ENCODE measurements around the gene CCK. TPM values are rescaled to one million over a fixed set of nuclear protein-coding genes. Genes with fewer than 3 reads are reported as not detected.
"Not testable (repeated sequence)": the region's sequence is repeated elsewhere in the genome, so short reads cannot be mapped to it uniquely, and the experiment has no call there.

Gene CCK
- total and polyA plus RNA-seq, 5 donors, result not detected

- ATAC-seq (no peak), DNase-seq (no peak)
- no peaks in the 10 kb centered on the region for H3K9me3 ChIP-seq (ENCODE audit: control insufficient read depth, low read length)
- intact Hi-C loops (cut with DNase I), result no loop called here
- no peak overlapping the region for H3K4me3 ChIP-seq (ENCODE audit: low read length)
- WGBS, result 17% methylated on average over 1 of the region's 1 CpG
- H3K27ac ChIP-seq (ENCODE audit: low read length), result no peak overlapping the region
- no peaks in the 10 kb centered on the region for H3K27me3 ChIP-seq (ENCODE audit: control insufficient read depth, insufficient read depth)
- H3K4me1 ChIP-seq (ENCODE audit: control insufficient read depth, insufficient read depth, low read length), result no peaks in the 10 kb centered on the region
Measured at GRCh38 chr3:42289026-42289425, 23.0 kb upstream of the CCK start.

DNA sequence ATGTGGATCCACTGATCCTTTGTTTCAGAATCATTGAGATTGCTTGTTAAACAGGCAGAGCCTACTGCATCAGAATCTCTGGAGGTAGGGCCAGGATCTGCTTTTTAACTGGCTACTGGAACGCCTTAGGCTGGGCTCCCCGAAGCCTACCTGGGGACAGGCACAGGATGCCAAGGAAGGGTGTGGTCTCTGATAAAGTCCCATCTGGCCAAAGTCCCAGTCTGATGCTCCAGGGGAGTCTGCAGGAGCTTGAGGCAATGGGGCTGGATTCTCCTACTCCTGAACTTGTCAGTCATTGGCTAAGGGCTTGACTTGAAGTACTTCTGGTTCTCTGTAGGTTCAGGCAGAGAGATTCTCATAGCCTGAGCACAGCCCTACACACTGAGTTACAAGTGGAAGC is 22.4 kb upstream of the CCK start:
- Histone ChIP-seq H3K4me3 (ENCODE audit: low read length) (no peak overlapping the region), H3K4me1 (ENCODE audit: control insufficient read depth, insufficient read depth, low read length) (no peaks in the 10 kb centered on the region), H3K27me3 (ENCODE audit: control insufficient read depth, insufficient read depth) (no peaks in the 10 kb centered on the region), H3K9me3 (ENCODE audit: control insufficient read depth, low read length) (no peaks in the 10 kb centered on the region), H3K27ac (ENCODE audit: low read length) (no peak overlapping the region)
- WGBS, result 73% methylated on average over 2 of the region's 2 CpGs
- ATAC-seq, result no peak
- no peak for DNase-seq
- intact Hi-C loops (cut with DNase I), result no loop called here

- DNase-seq; H3K27ac ChIP-seq (ENCODE audit: low read length); ATAC-seq; H3K4me1 ChIP-seq (ENCODE audit: control insufficient read depth, insufficient read depth, low read length); H3K27me3 ChIP-seq (ENCODE audit: control insufficient read depth, insufficient read depth); H3K4me3 ChIP-seq (ENCODE audit: low read length); H3K9me3 ChIP-seq (ENCODE audit: control insufficient read depth, low read length); intact Hi-C loops (cut with DNase I): not testable (repeated sequence)
- WGBS, result 84% methylated on average over 8 of the region's 8 CpGs
Measured at GRCh38 chr3:42287423-42287822, 21.4 kb upstream of the CCK start.

GRCh38 chr3:42277676-42278075 is 11.7 kb upstream of the CCK start:
- WGBS, result 33% methylated on average over 6 of the region's 6 CpGs
- DNase-seq (no peak), ATAC-seq (no peak)
- H3K4me3 ChIP-seq (ENCODE audit: low read length), result no peak overlapping the region
- peaks cover 3% of the 10 kb centered on the region for H3K9me3 ChIP-seq (ENCODE audit: control insufficient read depth, low read length)
- H3K4me1 ChIP-seq (ENCODE audit: control insufficient read depth, insufficient read depth, low read length), result no peaks in the 10 kb centered on the region
- no peaks in the 10 kb centered on the region for H3K27me3 ChIP-seq (ENCODE audit: control insufficient read depth, insufficient read depth)
- no peak overlapping the region for H3K27ac ChIP-seq (ENCODE audit: low read length)
- intact Hi-C loops (cut with DNase I), result no loop called here

DNA sequence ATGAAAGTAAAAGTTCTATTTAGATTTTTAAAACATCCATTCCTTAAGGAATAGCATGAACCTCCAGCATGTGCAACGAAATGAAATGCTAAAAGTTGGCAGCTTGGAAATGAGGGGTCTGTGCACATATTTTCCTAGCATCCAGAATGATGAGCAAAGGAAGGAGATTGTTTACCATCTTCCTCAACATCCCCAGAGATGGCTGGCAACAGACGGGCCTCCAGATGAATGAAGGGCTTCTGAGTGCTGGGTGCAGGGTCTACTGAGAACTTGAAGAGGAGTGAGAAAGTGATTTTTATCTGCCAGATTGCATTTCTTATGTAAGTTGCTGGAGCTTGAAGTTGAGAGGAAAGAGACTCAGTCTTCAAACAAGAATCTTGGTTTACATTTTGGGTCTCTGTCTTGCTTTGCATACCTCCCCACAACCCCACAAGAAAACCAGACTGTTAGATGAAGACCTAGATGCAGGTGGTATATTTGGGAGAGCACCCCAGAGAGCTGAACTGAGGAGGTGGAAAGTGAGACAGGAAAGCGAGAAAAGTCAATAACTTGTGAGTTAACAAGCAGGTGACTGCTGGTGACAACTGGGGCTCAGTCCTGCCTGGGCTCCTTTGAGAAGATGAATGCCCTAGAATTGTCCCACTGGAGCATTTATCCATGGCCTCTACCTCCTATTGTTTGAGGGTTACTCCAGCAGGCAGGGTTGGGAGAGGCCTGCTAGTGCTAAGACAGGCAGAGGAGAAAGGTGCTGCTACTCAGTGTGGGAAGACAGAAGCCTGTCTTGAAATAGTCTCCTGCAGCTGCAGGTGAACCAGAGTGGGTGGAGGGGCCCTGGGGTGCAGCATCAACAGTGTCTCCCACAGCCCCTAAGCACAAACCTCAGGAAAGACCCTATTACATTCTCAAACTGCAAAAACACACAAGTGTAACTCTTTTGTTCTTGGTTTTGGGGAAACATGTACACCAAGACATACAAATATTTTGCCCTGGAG is 10.5 kb upstream of the CCK start:
- DNase-seq (no peak), ATAC-seq (no peak)
- Histone ChIP-seq H3K27ac (ENCODE audit: low read length) (no peak overlapping the region), H3K27me3 (ENCODE audit: control insufficient read depth, insufficient read depth) (no peaks in the 10 kb centered on the region), H3K4me3 (ENCODE audit: low read length) (no peak overlapping the region), H3K4me1 (ENCODE audit: control insufficient read depth, insufficient read depth, low read length) (no peaks in the 10 kb centered on the region), H3K9me3 (ENCODE audit: control insufficient read depth, low read length) (peaks cover 3% of the 10 kb centered on the region)
- 77% methylated on average over 3 of the region's 3 CpGs for WGBS
- intact Hi-C loops (cut with DNase I), result no loop called here

- Histone ChIP-seq H3K27ac (ENCODE audit: low read length) (no peak overlapping the region), H3K4me3 (ENCODE audit: low read length) (no peak overlapping the region), H3K4me1 (ENCODE audit: control insufficient read depth, insufficient read depth, low read length) (no peaks in the 10 kb centered on the region), H3K9me3 (ENCODE audit: control insufficient read depth, low read length) (peaks cover 2% of the 10 kb centered on the region), H3K27me3 (ENCODE audit: control insufficient read depth, insufficient read depth) (no peaks in the 10 kb centered on the region)
- no peak for ATAC-seq
- no peak for DNase-seq
- 40% methylated on average over 1 of the region's 1 CpG for WGBS
- intact Hi-C loops (cut with DNase I), result no loop called here
Measured at GRCh38 chr3:42275217-42275616, 9.2 kb upstream of the CCK start.

- ATAC-seq (no peak), DNase-seq (no peak)
- Histone ChIP-seq H3K27me3 (ENCODE audit: control insufficient read depth, insufficient read depth) (no peaks in the 10 kb centered on the region), H3K4me3 (ENCODE audit: low read length) (no peak overlapping the region), H3K4me1 (ENCODE audit: control insufficient read depth, insufficient read depth, low read length) (no peaks in the 10 kb centered on the region), H3K27ac (ENCODE audit: low read length) (no peak overlapping the region), H3K9me3 (ENCODE audit: control insufficient read depth, low read length) (no peaks in the 10 kb centered on the region)
- intact Hi-C loops (cut with DNase I), result no loop called here
Measured at GRCh38 chr3:42274266-42274665, 8.3 kb upstream of the CCK start.

GRCh38 chr3:42273361-42273760 is 7.4 kb upstream of the CCK start:
- DNase-seq (no peak), ATAC-seq (no peak)
- intact Hi-C loops (cut with DNase I), result no loop called here
- Histone ChIP-seq H3K27me3 (ENCODE audit: control insufficient read depth, insufficient read depth) (no peaks in the 10 kb centered on the region), H3K27ac (ENCODE audit: low read length) (no peak overlapping the region), H3K4me1 (ENCODE audit: control insufficient read depth, insufficient read depth, low read length) (no peaks in the 10 kb centered on the region), H3K9me3 (ENCODE audit: control insufficient read depth, low read length) (no peaks in the 10 kb centered on the region), H3K4me3 (ENCODE audit: low read length) (no peak overlapping the region)
- WGBS, result 41% methylated on average over 2 of the region's 2 CpGs

DNA sequence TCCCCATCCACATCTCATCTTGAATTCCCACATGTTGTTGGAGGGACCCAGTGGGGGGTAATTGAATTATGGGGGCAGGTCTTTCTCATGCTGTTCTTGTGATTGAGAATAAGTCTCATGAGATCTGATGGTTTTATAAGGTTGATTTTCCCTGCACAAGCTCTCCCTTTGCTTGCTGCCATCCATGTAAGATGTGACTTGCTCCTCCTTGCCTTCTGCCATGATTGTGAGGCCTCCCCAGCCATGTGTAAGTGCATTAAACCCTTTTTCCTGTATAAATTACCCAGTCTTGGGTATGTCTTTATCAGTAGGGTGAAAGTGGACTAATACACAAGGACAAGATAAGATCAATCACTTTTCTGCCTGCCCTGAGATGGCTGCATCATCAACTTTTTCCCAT is 5.8 kb upstream of the CCK start:
- no peaks in the 10 kb centered on the region for H3K4me1 ChIP-seq (ENCODE audit: control insufficient read depth, insufficient read depth, low read length)
- H3K27me3 ChIP-seq (ENCODE audit: control insufficient read depth, insufficient read depth), result no peaks in the 10 kb centered on the region
- H3K27ac ChIP-seq (ENCODE audit: low read length), result no peak overlapping the region
- no peak overlapping the region for H3K4me3 ChIP-seq (ENCODE audit: low read length)
- DNase-seq, result no peak
- no peak for ATAC-seq
- intact Hi-C loops (cut with DNase I), result no loop called here
- H3K9me3 ChIP-seq (ENCODE audit: control insufficient read depth, low read length), result no peaks in the 10 kb centered on the region

DNA sequence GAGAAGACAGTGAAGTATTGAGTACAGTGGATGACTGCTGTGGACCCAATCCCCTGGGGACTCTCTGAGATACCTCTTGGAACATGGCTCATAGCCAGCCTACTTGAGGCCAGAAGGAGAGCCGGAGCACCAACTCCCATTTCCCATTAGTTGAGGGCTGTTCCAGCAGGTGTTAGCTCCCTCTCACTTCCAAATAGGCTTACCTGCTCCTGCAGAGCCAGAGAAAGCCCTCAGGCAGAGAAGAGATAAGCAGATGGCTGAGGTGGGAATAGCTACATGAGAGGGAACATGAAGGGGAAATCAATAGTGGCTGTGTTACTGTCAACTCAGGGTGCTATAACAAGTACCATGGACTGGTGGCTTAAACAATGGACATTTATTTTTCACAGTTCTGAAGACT is 4.6 kb upstream of the CCK start:
- no peaks in the 10 kb centered on the region for H3K27me3 ChIP-seq (ENCODE audit: control insufficient read depth, insufficient read depth)
- 69% methylated on average over 1 of the region's 1 CpG for WGBS

DNA sequence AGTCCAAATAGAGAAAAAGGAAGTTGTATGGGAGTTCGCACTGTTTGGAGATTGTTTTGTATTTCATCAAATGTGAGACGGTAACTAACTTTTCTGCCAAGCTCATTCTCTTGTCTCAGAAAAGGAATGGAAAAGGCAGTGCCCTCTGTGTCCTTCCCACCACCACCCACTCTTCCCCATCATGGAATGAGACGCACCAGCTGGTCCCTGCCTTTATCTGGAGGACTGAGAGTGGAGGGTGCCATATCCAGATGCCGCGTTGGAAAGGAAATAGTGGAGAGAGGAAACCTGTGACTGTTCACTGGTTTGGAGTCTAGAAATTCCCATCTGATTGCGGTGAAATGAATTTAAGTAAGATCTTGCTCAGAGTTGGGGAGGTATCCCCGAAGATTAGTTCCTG is 3.7 kb upstream of the CCK start:
- H3K27ac ChIP-seq (ENCODE audit: low read length), result no peak overlapping the region
- intact Hi-C loops (cut with DNase I), result no loop called here
- no peak for ATAC-seq
- H3K4me1 ChIP-seq (ENCODE audit: control insufficient read depth, insufficient read depth, low read length), result no peaks in the 10 kb centered on the region
- DNase-seq, result no peak
- H3K27me3 ChIP-seq (ENCODE audit: control insufficient read depth, insufficient read depth), result no peaks in the 10 kb centered on the region
- WGBS, result 68% methylated on average over 7 of the region's 7 CpGs
- no peaks in the 10 kb centered on the region for H3K9me3 ChIP-seq (ENCODE audit: control insufficient read depth, low read length)
- H3K4me3 ChIP-seq (ENCODE audit: low read length), result no peak overlapping the region

More for the DNA sequence above, 4.6 kb upstream of the CCK start:
- Histone ChIP-seq H3K9me3 (ENCODE audit: control insufficient read depth, low read length) (no peaks in the 10 kb centered on the region), H3K4me3 (ENCODE audit: low read length) (no peak overlapping the region), H3K4me1 (ENCODE audit: control insufficient read depth, insufficient read depth, low read length) (no peaks in the 10 kb centered on the region), H3K27ac (ENCODE audit: low read length) (no peak overlapping the region)
- ATAC-seq, result no peak
- no peak for DNase-seq
- intact Hi-C loops (cut with DNase I), result no loop called here

DNA sequence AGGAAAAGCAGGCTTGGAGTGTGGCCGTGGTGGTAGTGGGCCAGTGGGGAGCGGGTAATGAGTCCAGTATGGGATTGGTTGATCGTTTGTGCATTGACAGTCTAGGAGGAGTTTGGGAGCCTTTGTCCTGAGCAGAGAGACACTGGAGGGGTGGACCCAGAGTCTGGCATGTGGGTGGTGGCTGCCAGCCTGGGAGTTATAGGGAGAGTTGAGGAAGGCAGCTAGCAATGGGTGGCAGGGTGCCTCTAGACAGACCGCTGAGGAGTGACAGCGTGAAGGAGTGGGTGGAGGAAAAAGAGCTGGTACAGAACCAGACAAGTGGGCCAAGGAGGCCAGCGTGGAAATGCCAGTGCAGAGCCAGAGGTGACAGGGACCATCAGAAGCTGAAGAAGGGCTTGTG is 1.9 kb upstream of the CCK start:
- Histone ChIP-seq H3K4me3 (ENCODE audit: low read length) (no peak overlapping the region), H3K9me3 (ENCODE audit: control insufficient read depth, low read length) (no peaks in the 10 kb centered on the region), H3K27ac (ENCODE audit: low read length) (no peak overlapping the region), H3K4me1 (ENCODE audit: control insufficient read depth, insufficient read depth, low read length) (no peaks in the 10 kb centered on the region), H3K27me3 (ENCODE audit: control insufficient read depth, insufficient read depth) (no peaks in the 10 kb centered on the region)
- intact Hi-C loops (cut with DNase I), result no loop called here
- whole genome bisulfite sequencing, result 88% methylated on average over 6 of the region's 6 CpGs
- DNase-seq (no peak), ATAC-seq (no peak)
